Measurements from ENCODE around the gene PODXL. TPM values are rescaled to one million over a fixed set of nuclear protein-coding genes. Genes with fewer than 3 reads are reported as not detected.

Gene PODXL
- total and polyA plus RNA-seq, 2 donors (not counting 3 experiments of a cell fraction or from before 2014, with no cell fraction given): 86.4 to 156 TPM

DNA sequence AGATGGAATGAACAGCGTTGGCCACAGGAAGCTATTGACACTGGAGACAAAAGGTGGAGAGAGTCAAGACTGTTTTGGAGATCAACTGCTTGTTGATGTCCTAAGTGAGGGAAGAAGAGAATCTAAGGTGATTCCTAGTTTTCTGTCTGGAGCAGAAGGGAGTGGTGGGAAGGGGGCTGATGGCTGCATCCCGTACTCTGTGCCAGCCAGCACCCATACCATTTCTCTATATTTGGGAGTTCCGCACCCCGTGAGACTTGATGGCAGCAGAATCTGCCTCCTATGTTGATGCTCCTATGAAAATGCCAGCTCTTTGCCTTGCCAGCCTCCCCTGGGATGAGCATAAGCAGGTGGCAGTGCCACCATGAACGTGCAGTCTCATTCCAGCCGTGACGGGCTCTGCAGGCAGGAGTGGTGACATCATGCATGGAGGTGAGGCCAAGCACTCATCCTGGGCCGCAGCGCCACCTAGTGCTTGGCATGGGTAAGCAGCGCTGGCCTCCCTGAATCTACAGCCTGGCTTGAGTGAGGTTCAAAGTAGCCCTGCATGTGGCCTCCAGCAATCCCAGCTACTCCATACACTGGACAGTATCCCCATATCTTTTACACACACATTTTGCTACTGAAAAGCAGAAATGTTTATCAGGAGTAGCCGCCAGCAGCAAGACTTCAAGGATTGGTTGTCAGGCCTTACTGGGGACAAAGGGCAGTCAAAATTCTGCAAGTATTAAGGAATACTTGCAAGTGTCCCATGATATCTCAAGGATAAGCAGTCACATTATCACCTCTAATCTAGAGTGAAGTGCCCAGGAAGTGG, 43.0 kb downstream of the PODXL start:
- peaks cover 60% of the 10 kb centered on the region for H3K79me2 ChIP-seq (ENCODE audit: control insufficient read depth, insufficient read depth, low read length)
- BruUV-seq (replicated peaks): no TSS peak
- no peaks in the 10 kb centered on the region for H3K9me3 ChIP-seq (replicated peaks; ENCODE audit: control insufficient read depth, insufficient read depth, low read length)
- no peak for TF ChIP-seq MYC (IDR thresholded peaks at IDR 0.05; ENCODE audit: low read depth, low read length)
- no peak for TF ChIP-seq GATA2 (IDR thresholded peaks at IDR 0.05; ENCODE audit: insufficient read depth, insufficient read length, low read depth, low read length)
- TF ChIP-seq EZH2 (IDR thresholded peaks at IDR 0.05; ENCODE audit: borderline replicate concordance, low read depth, low read length, severe bottlenecking): no peak
- TF ChIP-seq POLR2AphosphoS5 (IDR thresholded peaks at IDR 0.05; ENCODE audit: insufficient read depth, low read depth, low read length): peak; percentile 43
- TF ChIP-seq JUN (IDR thresholded peaks at IDR 0.05; ENCODE audit: borderline replicate concordance, insufficient read depth, insufficient read length, low read depth): peak; percentile 56
- no peak for TF ChIP-seq POLR2A (IDR thresholded peaks at IDR 0.05; ENCODE audit: low read depth, low read length)
- TF ChIP-seq CTCF (IDR thresholded peaks at IDR 0.05; ENCODE audit: extremely low read depth in 1 of 2, insufficient read depth in 1 of 2, low read depth in 1 of 2, low read length in 2 of 2): peak; percentile 97 to 100
- TF ChIP-seq FOS (IDR thresholded peaks at IDR 0.05; ENCODE audit: borderline replicate concordance, insufficient read depth, low read length): no peak
- peak; percentile 53 for TF ChIP-seq MAX (IDR thresholded peaks at IDR 0.05; ENCODE audit: insufficient read depth, insufficient read length)
- no peak overlapping the region for H3K9ac ChIP-seq (replicated peaks; ENCODE audit: extremely low read depth, insufficient read depth, low read length)
- DNase-seq (ENCODE audit: low read depth, low spot score): peak; percentile 88
- H2AFZ ChIP-seq (ENCODE audit: low read depth, low read length): no peak overlapping the region
- intact Hi-C loops (cut with micrococcal nuclease): loop anchor here (2.0 to 10.0 kb wide), 5 partner anchors 31 to 445 kb away; partner anchors contain the start of gene PODXL
- H3K36me3 ChIP-seq (ENCODE audit: control insufficient read depth in 2 of 2, extremely low read depth in 1 of 2, insufficient read depth in 2 of 2, low read length in 2 of 2): peaks cover 6 to 11% of the 10 kb centered on the region in 2 experiments
- CTCF ChIA-PET: interaction anchor here (0.6 to 8.4 kb wide), 16 partner anchors 9 to 141 kb away, joined by 3 to 79 read pairs (median 4); no protein-coding TSS in a partner anchor
- H4K20me1 ChIP-seq (replicated peaks; ENCODE audit: control insufficient read depth, extremely low read depth, insufficient read depth, low read length): no peaks in the 10 kb centered on the region
- no peak overlapping the region for H3K4me3 ChIP-seq (replicated peaks in 1 of 3; ENCODE audit: insufficient read depth in 1 of 3, low read depth in 1 of 3, low read length in 3 of 3)
- H3K4me2 ChIP-seq (ENCODE audit: insufficient read depth, low read length): peak overlapping the region; percentile 9
- FAIRE-seq: peak; percentile 96
- dilution Hi-C loops (cut with MboI; ENCODE audit: extremely low pct_ligation_motif_present, low sequenced_read_pairs): no loop called here
- peak overlapping the region; percentile 67 for H3K27ac ChIP-seq (ENCODE audit: insufficient read depth, low read depth, low read length)
- peaks cover 21% of the 10 kb centered on the region for H3K4me1 ChIP-seq (ENCODE audit: control insufficient read depth, extremely low read depth, insufficient read depth, low read length)
- H3K9me1 ChIP-seq (replicated peaks; ENCODE audit: control insufficient read depth, extremely low read depth, insufficient read depth, low read length): no peaks in the 10 kb centered on the region
- POLR2A ChIA-PET: no interaction called here
- H3K27me3 ChIP-seq (ENCODE audit: control insufficient read depth in 2 of 2, insufficient read depth in 2 of 2, low read length in 2 of 2): no peaks in the 10 kb centered on the region

Data from endothelial cell of umbilical vein (primary cell).